ENCODE results near the gene MMAB.

The MMAB gene

DNA sequence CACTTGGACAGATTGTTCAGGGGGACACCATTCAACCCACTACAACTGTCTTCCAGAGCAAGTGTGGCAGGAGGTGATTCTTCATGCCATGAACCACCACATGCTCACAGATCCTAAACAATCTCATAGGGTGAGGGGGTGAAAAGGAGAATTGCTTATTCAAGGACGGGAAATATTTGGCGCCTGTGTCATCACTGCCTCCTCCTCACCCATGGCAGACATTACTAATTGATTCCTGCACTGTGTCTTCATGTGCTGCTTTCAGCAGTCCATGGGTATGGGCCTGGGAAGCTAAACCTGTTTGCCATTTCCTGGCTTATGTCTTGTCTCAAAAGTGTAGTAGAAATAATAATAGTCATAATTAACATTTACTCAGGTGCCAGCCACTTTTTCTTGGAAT is 31.3 kb downstream of the MMAB start:
- DNase-seq (ENCODE audit: low read depth): no peak

DNA sequence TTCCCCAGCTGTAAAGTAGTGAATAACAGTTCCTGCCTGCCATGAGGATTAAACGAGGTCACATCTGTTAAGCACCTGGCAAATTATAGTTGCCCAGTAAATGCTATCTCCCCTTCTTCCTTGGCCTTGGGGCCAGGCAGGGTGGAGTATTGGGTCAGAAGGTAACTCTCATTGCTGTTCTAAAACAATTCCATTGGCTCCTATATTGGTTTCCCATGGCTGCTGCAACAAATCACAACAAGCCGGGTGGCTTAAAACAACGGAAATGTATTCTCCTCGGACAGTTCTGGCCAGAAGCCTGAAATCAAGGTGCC is 31.9 kb downstream of the MMAB start:
- H3K4me3 ChIP-seq (ENCODE audit: control insufficient read depth, low read depth, low read length): no peak overlapping the region
- TF ChIP-seq, protein P1, sequence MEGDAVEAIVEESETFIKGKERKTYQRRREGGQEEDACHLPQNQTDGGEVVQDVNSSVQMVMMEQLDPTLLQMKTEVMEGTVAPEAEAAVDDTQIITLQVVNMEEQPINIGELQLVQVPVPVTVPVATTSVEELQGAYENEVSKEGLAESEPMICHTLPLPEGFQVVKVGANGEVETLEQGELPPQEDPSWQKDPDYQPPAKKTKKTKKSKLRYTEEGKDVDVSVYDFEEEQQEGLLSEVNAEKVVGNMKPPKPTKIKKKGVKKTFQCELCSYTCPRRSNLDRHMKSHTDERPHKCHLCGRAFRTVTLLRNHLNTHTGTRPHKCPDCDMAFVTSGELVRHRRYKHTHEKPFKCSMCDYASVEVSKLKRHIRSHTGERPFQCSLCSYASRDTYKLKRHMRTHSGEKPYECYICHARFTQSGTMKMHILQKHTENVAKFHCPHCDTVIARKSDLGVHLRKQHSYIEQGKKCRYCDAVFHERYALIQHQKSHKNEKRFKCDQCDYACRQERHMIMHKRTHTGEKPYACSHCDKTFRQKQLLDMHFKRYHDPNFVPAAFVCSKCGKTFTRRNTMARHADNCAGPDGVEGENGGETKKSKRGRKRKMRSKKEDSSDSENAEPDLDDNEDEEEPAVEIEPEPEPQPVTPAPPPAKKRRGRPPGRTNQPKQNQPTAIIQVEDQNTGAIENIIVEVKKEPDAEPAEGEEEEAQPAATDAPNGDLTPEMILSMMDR (IDR thresholded peaks at IDR 0.05; ENCODE audit: control insufficient read depth, insufficient read depth, low read depth, low read length, missing control alignments): no peak
- no peak for DNase-seq (ENCODE audit: low read depth)

More for the DNA sequence above, 31.3 kb downstream of the MMAB start:
- TF ChIP-seq, protein P1 (IDR thresholded peaks at IDR 0.05; ENCODE audit: control insufficient read depth, insufficient read depth, low read depth, low read length, missing control alignments): no peak
- H3K4me3 ChIP-seq (ENCODE audit: control insufficient read depth, low read depth, low read length): no peak overlapping the region

DNA sequence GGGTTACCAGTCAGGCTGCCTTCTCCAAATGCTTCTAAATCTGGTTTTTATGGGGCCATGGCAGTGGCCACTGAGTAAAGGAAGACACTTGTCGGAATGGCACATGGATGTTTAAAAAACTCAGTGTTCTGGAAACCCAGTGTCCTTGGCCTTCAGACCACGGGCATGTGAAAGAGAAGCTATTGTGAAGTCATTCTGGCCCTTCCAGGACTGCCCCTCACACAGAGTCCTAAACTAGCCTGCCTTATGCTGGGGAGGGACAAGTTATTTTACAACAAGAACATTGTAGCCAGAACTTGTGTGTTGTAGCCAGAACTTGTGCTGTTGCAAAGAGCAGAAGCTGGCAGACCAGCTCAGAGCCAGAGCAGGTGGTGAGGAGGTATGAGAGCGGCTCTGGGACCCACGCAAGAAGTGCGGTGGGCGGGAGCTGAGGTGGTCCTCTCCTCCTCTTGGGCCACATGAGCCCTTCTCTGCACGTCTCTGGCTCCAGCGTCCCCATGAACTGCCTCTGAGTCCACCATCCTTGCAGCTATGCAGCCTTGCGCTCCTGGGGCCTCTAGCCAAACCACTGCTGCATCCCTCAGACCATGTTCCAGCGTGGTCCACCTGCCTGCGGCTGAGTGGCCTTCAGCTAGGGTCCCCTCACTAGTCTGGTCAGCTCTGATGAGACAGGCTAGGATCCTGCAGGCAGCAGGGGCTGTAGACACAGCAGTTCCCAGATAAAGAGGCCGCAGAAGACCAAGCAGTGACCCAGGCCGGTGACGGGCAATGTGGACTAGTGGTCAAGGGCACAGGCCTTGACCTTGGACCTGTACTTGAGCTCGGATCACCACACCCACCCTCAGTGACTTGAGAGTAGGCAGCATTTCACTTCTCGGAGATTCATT is 32.5 kb downstream of the MMAB start:
- no peak overlapping the region for H3K4me3 ChIP-seq (ENCODE audit: control insufficient read depth, low read depth, low read length)
- TF ChIP-seq, protein P1 (IDR thresholded peaks at IDR 0.05; ENCODE audit: control insufficient read depth, insufficient read depth, low read depth, low read length, missing control alignments): no peak
- no peak for DNase-seq (ENCODE audit: low read depth)

DNA sequence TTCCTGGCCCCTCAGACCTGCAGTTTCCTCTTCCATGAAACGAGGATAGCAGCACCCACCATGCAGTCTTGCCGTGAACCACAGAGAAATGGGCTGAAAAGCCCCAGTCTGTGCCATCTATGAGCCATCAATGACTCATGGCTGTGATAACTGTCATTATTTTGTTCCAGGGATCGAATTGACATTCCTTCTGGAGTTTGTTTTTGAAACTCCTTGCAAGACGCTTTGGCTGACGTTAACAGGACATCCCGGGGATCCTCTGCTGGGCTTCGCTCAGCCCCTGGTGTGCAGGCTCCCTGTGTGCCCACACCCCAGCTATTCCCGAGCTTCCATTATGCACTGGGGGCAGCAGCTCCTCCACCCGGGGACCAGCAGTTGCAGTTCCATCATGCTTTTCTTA is 33.8 kb downstream of the MMAB start:
- no peak overlapping the region for H3K4me3 ChIP-seq (ENCODE audit: control insufficient read depth, low read depth, low read length)
- DNase-seq (ENCODE audit: low read depth): no peak
- TF ChIP-seq, protein P1 (IDR thresholded peaks at IDR 0.05; ENCODE audit: control insufficient read depth, insufficient read depth, low read depth, low read length, missing control alignments): no peak

DNA sequence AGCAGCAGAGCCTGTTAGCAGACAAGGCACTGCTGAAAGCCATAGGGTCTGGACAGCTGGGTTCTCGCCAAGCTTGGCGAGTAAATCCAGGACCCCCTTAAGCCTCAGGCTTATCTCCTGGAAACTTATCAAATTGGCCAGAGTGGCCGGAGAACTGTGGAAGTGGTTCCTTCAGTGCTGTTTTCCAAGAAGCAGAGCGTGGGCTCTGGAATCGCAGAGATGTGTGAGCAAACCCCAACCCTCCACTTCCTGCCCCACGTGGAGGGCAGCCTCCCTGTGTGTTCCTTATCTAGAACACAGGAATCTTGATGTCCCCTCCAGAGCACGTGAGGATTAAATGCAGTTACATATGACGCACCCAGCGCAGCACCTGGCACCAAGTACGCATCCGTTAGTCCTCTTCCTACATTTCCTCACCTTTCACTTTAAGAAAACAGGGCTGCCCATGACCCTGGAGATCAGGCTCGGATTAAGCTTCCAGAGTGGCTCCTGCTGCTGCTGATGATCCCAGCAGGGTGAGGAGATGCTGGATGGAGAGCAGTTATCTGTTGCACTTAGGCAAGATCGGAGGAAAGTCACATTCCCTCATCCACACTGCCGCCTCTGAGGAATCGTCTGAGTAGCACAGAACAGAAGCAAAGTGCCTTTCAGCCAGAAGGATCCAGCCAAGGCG is 35.0 kb downstream of the MMAB start:
- no peak overlapping the region for H3K4me3 ChIP-seq (ENCODE audit: control insufficient read depth, low read depth, low read length)
- TF ChIP-seq, protein P1 (IDR thresholded peaks at IDR 0.05; ENCODE audit: control insufficient read depth, insufficient read depth, low read depth, low read length, missing control alignments): no peak
- DNase-seq (ENCODE audit: low read depth): no peak

DNA sequence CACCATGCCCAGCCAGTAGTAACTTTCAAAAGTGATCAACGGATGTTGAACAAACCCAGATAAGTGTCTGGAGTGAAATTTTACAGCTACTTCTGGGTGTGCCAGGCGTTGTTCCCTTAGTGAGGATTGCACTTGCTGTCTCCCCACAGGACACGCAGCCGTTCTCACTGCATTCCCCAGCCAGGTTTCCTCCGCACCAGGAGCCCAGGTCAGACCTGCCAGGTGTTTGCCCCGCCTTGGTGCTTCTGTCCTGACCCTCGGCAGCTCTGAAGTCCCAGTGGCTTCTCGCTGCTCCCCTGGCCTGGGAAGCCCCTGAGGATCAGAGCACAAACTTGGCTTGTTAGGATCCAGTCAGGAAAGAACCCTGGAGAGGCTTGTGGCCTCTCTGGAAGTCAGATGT is 36.2 kb downstream of the MMAB start:
- no peak overlapping the region for H3K4me3 ChIP-seq (ENCODE audit: control insufficient read depth, low read depth, low read length)
- DNase-seq (ENCODE audit: low read depth): no peak
- TF ChIP-seq, protein P1 (IDR thresholded peaks at IDR 0.05; ENCODE audit: control insufficient read depth, insufficient read depth, low read depth, low read length, missing control alignments): no peak
